NT2/D1 (cell line): Measurements from ENCODE around the gene OR6B1.

Source experiments
- DNase-seq: peaks from one replicate; pipeline ENCODE4 v3.0.0-alpha.2; 2011; ENCODE audit warnings: low read depth, low spot score
- H3K27me3 ChIP-seq: 2 replicates; pipeline ENCODE4 v1.6.0; 2011; ENCODE audit warnings: mild to moderate bottlenecking; ENCODE audit not compliant: insufficient read length, insufficient read depth
- H3K36me3 ChIP-seq: 2 replicates; pipeline ENCODE4 v1.6.1; 2011; ENCODE audit warnings: mild to moderate bottlenecking, low read length, mixed read lengths; ENCODE audit not compliant: insufficient read depth, insufficient read length
- H3K4me1 ChIP-seq: 2 replicates; pipeline ENCODE4 v1.5.1; 2011; ENCODE audit not compliant: insufficient read depth, insufficient read length
- H3K4me3 ChIP-seq: 2 replicates; pipeline ENCODE4 v1.5.1; 2011; ENCODE audit warnings: low read depth; ENCODE audit not compliant: insufficient read length
- H3K9ac ChIP-seq: 2 replicates; pipeline ENCODE4 v1.6.0; 2011; ENCODE audit warnings: low read depth; ENCODE audit not compliant: insufficient read length
- H3K9me3 ChIP-seq: 2 replicates; pipeline ENCODE4 v1.5.1; 2011; ENCODE audit warnings: mild to moderate bottlenecking, low read length; ENCODE audit not compliant: insufficient read depth
- SUZ12 ChIP-seq: IDR thresholded peaks from 2 replicates; pipeline ENCODE4 v1.6.1; 2011; ENCODE audit not compliant: insufficient read length, insufficient read depth; ENCODE audit errors: extremely low read depth
- YY1 ChIP-seq: IDR thresholded peaks from 2 replicates; pipeline ENCODE4 v1.6.1; 2011; ENCODE audit not compliant: insufficient read length, insufficient read depth
- ZNF274 ChIP-seq: IDR thresholded peaks from 2 replicates; pipeline ENCODE4 v1.6.1; 2011; ENCODE audit warnings: mild to moderate bottlenecking, low read depth, low read length

The OR6B1 gene

DNA sequence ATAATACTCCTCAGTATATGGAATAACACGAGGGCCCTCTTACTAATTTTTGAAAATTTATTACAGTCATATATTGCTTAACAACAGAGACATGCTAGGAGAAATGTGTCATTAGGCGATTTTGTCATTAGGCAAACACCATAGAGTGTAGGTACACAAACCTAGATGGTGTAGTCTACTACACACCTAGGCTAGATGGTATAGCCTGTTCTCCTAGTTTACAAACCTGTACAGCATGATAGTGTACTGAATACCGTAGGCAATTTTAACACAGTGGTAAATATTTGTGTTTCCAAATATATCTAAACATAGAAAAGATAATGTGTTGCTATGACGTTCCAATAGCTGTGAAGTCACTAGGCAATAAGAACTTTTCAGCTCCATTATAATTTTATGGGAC lies 32.7 kb upstream of the OR6B1 start:
- Histone ChIP-seq H3K9ac (no peak overlapping the region), H3K36me3 (no peaks in the 10 kb centered on the region), H3K27me3 (no peaks in the 10 kb centered on the region), H3K4me3 (no peak overlapping the region), H3K4me1 (no peaks in the 10 kb centered on the region), H3K9me3 (no peaks in the 10 kb centered on the region; the same call in 1 of the 2 replicates)
- DNase-seq = no peak
- TF ChIP-seq ZNF274 (no peak), YY1 (no peak), SUZ12 (no peak)

DNA sequence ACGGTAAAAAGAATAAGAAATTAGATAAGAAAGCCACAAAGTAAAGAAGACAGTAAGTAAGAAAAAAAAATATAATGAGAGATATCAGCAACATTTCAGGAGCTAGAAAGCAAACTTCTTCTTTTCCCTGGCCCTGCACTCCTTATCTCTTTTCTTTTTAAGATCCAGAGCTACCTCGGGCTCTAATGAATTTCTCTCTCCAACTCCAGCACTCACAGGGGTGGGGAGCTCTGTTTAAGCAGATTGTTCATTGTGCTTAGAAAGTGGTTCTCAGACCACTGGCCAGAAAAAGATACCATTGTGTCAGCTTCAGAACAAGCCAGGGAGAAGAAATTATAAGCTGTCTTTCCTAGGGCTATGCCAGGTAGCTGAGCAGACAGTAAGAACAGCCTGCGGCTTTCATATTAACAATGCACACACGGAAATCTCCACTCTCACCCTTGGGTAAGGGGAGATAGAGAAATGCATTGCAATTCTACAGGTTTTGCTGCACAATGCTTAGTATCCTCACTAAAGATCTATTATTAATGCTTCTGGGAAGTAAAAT lies 26.2 kb upstream of the OR6B1 start:
- no peak overlapping the region for H3K4me3 ChIP-seq
- H3K27me3 ChIP-seq = no peaks in the 10 kb centered on the region
- no peaks in the 10 kb centered on the region for H3K4me1 ChIP-seq
- TF ChIP-seq YY1 (no peak), SUZ12 (no peak), ZNF274 (no peak)
- H3K9ac ChIP-seq = no peak overlapping the region
- DNase-seq = no peak
- H3K9me3 ChIP-seq = no peaks in the 10 kb centered on the region; the same call in 1 of the 2 replicates
- H3K36me3 ChIP-seq = no peaks in the 10 kb centered on the region

DNA sequence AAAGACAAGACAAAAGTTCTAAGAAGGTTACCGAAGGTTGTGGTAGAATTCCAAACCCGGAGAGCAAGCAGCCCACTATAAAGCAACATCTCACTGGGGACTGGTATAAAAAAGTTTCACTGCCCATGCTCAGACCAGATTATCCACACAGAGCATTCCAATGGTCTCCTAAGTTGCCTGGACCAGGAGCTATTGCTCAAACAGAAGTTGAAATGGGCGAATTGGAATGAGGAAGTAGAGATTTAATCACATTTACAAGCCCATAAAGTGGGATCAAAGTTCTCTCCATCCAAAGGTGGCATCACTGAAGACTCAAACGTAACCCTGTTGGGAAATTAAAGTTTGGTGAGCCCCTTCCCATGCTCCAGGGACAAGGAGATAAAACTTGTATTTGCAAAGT lies 25.7 kb upstream of the OR6B1 start:
- no peaks in the 10 kb centered on the region for H3K4me1 ChIP-seq
- H3K4me3 ChIP-seq = no peak overlapping the region
- no peak overlapping the region for H3K9ac ChIP-seq
- H3K36me3 ChIP-seq = no peaks in the 10 kb centered on the region
- H3K27me3 ChIP-seq = no peaks in the 10 kb centered on the region
- no peak for TF ChIP-seq ZNF274
- TF ChIP-seq SUZ12 = no peak
- DNase-seq = no peak
- no peaks in the 10 kb centered on the region; the same call in 1 of the 2 replicates for H3K9me3 ChIP-seq

GRCh38 chr7:143975617-143976016 lies 24.5 kb upstream of the OR6B1 start:
- H3K9ac ChIP-seq = no peak overlapping the region
- peak; percentile 6 for DNase-seq
- TF ChIP-seq ZNF274 (no peak), SUZ12 (no peak), YY1 (no peak)
- H3K4me3 ChIP-seq = no peak overlapping the region
- H3K36me3 ChIP-seq = no peaks in the 10 kb centered on the region
- H3K4me1 ChIP-seq = no peaks in the 10 kb centered on the region
- no peaks in the 10 kb centered on the region for H3K27me3 ChIP-seq
- no peaks in the 10 kb centered on the region; the same call in 1 of the 2 replicates for H3K9me3 ChIP-seq

DNA sequence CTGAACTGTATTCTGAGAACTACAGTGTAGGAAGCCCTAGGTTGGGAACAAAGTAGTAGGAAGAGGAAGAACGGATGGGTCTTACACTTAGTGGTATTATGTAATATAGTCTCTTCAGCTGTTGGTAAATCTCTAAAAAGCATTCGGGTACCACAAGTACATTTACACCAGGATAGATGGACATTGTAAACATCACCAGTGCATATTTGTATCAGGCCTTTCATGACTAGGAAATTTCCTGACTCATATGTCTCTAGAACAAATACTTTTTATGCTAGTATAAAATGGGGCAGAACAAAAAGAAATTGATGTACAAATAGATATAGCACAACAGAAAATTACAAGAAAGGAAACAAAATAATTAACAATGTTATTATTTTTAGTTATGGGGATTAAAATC lies 21.5 kb upstream of the OR6B1 start:
- no peaks in the 10 kb centered on the region for H3K36me3 ChIP-seq
- no peak overlapping the region for H3K4me3 ChIP-seq
- no peaks in the 10 kb centered on the region for H3K9me3 ChIP-seq
- DNase-seq = no peak
- no peaks in the 10 kb centered on the region for H3K27me3 ChIP-seq
- no peaks in the 10 kb centered on the region for H3K4me1 ChIP-seq
- TF ChIP-seq YY1 = no peak
- TF ChIP-seq SUZ12 = no peak
- TF ChIP-seq ZNF274 = no peak
- no peak overlapping the region for H3K9ac ChIP-seq

- Histone ChIP-seq H3K36me3 (no peaks in the 10 kb centered on the region), H3K9me3 (no peaks in the 10 kb centered on the region), H3K4me3 (no peak overlapping the region), H3K27me3 (no peaks in the 10 kb centered on the region), H3K4me1 (no peaks in the 10 kb centered on the region), H3K9ac (no peak overlapping the region)
- DNase-seq = no peak
- TF ChIP-seq YY1 (no peak), SUZ12 (no peak), ZNF274 (no peak)
Measured at GRCh38 chr7:143979359-143979758, 20.8 kb upstream of the OR6B1 start.

GRCh38 chr7:143979998-143980397 lies 20.1 kb upstream of the OR6B1 start:
- DNase-seq = no peak
- Histone ChIP-seq H3K4me1 (no peaks in the 10 kb centered on the region), H3K4me3 (no peak overlapping the region), H3K27me3 (no peaks in the 10 kb centered on the region), H3K36me3 (no peaks in the 10 kb centered on the region), H3K9me3 (no peaks in the 10 kb centered on the region), H3K9ac (no peak overlapping the region)
- TF ChIP-seq ZNF274 (no peak), SUZ12 (no peak), YY1 (no peak)
